Right renal pelvis (tissue), 4 donors: Measurements from ENCODE around the gene TMEM255B. TPM values are rescaled to one million over a fixed set of nuclear protein-coding genes. Genes with fewer than 3 reads are reported as not detected.
"Not testable (repeated sequence)": the region's sequence is repeated elsewhere in the genome, so short reads cannot be mapped to it uniquely, and the experiment has no call there.

Experiments
- DNase-seq, 4 donors: peaks; one replicate each; pipeline ENCODE4 v3.0.0-alpha.2; 2013; ENCODE audit warnings: low read depth in 4 of 4, low spot score in 3 of 4, missing footprints in 1 of 4
- polyA plus RNA-seq, 4 donors: library from polyadenylated mRNA; unstranded; fragments of 120-200 nt; gene quantifications; one replicate each; pipeline ENCODE4 v1.2.1, GENCODE V29; 2013; ENCODE audit not compliant: insufficient read length in 4 of 4

Gene TMEM255B
- polyA plus RNA-seq, 4 donors, result 6.5 to 8.5 (median 7.7) TPM

- no peak for DNase-seq
These were observed 10.7 kb upstream of the TMEM255B start for GRCh38 chr13:113748101-113748861.

DNA sequence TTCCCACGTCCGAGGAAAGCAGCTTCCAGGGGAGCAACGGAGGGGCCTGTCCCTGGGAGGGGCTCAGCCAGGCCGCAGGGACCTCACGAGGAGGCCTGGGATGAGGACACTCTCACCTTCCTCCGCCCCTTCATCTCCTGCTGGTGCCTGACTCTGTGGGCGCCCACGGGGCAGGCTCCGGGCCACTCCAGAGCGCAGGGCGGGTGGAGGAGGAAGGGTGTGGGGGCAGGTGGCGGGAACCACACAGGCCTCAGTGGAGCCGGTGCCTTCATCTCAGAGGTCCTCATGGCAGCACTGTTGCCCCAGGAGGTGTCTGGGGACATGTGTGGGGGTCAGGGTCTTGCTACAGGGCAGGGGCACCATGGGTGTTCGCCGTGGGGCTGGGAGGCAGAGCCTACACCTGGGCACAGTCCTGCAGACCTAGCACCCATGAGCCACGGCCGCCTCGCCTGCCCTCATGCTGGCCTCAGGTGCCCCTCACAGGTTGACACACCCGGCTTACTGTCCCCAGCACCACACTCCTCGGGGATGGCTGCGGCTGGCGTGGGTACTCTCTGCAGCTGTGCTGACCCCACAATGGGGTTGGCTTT, 10.1 kb upstream of the TMEM255B start:
- no peak for DNase-seq

DNA sequence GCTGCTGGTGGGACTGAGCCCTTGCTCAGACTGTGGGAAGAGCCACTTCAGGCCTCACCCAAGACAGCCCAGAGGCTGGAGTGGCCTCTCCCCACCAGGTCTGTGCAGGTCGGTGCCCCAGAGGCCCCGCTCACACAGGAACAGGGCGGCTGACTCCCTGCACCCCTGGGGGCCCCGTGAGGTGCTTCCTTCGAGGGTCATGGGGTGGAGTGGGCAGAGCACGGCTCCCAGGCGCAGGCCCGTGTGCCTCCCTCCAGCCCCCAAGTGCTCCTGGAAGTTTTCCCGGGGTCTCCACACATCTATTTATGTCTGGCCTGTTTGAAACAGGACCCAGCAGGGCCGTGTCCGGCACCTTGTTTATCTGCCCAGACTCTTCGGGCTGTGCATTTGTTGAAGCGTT, 9.5 kb upstream of the TMEM255B start:
- no peak for DNase-seq

DNA sequence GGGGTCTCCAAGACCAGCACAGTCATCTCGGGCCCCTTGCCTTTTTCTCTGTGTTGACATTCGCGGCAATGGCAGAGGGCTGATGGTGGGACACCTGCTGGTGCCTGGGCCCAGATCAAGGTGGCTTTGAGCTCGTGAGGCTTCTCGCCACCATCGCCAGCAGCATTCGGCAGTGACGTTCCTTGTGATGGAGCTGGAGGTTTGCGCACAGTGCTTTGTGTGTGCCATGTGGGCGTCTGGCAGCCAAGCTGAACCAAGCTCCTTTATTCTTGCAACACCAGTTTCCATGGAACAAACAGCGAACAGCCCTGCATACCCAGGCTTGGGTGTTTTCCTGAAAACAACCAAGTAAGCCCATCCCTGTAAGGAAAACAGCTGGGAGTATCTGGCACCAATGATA, 9.1 kb upstream of the TMEM255B start:
- no peak for DNase-seq

- no peak for DNase-seq
These were observed 8.2 kb upstream of the TMEM255B start for GRCh38 chr13:113750554-113751399.

GRCh38 chr13:113751491-113751890, 7.5 kb upstream of the TMEM255B start:
- DNase-seq, result no peak

- DNase-seq, result not testable (repeated sequence)
These were observed 6.6 kb upstream of the TMEM255B start for GRCh38 chr13:113752211-113752986.

DNA sequence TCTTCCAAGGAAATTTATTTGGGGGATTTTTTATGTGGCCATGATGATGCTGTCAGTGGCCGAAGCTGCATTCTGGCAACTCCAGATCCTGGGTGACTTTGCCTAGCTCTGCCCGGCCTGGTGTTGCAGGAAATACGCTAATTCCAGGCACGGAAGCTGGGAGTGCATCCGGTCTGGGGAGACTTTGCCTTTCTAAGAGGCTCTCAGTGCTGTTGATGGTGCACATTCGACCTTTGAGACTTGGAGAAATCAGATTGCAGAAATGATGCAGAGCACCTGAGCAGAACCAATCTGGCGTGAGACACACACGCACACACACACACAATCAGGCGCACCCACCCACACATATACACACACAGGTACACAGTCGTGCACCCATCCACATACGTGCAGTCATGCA, 5.9 kb upstream of the TMEM255B start:
- no peak for DNase-seq

DNA sequence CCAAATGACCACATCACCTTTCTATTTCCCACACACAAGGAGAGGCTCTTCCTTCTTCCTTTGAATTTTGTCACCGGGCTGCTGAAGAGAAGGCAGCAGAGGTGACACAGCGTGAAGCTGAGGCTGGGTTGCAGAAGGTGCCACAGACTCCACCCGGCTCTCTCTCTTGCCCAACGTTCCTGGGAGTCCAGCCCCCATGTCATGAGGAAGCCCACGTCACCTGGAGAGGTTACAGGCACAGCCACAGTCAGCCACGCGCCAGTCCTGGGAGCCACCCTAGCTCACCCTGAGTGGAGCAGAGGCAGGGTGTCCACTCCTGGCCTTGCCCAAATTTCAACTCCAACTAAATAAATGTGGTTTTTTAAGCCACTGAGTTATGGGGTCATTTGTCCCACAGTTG, 4.8 kb upstream of the TMEM255B start:
- DNase-seq, result no peak

- DNase-seq, result no peak
These were observed 4.3 kb upstream of the TMEM255B start for GRCh38 chr13:113754691-113755090.

DNA sequence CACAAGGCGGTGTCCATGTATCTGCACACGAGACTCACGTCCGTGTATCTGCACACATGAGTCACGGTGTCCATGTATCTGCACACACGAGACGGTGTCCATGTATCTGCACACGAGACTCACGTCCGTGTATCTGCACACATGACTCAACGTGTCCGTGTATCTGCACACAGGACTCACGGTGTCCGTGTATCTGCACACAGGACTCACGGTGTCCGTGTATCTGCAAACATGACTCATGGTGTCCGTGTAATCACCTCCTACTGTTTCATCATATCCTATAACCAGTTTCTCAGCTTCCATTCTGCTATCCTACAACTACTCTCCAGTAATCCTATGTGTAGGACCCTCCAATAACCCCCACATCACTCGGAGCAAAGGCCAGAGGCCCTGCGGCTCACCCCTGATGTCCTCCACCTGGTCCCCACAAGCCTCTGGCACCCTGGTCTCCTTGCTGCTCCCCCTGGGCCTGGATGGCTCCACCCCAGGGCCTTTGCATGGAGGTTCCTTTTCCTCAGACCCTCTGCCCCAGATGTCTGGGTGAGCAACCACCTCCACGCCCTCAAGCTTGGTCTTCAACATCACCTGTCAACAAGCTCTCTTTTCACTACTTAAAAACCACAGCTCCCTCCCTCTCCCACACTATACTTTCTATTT, 2.5 kb upstream of the TMEM255B start:
- DNase-seq, result no peak

- DNase-seq, result peak in 1 of 4 donors; percentile 23
These were observed 605 bp downstream of the TMEM255B start for GRCh38 chr13:113759525-113760137.

GRCh38 chr13:113761136-113761535, 2.1 kb downstream of the TMEM255B start:
- DNase-seq, result no peak

DNA sequence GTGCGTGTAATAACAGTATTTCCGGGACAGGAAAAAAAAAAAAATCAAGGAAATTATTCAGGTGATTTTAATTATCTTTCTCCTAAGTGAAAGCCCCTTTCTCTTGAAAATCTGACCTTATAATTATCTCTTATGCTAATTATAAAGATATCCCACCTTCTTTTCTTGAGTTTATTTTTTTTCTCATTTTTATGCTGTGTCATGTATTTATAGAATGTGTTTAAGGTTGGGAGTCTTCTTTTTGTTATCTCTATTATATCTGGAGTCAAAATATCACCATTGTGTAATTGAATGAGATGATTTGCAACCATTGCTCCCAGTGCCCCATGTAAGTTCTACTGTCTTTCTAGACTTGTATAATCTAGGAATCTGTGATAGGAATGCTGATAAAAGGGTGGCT, 3.0 kb downstream of the TMEM255B start:
- DNase-seq, result no peak

- DNase-seq, result no peak
These were observed 3.5 kb downstream of the TMEM255B start for GRCh38 chr13:113762538-113762937.

DNA sequence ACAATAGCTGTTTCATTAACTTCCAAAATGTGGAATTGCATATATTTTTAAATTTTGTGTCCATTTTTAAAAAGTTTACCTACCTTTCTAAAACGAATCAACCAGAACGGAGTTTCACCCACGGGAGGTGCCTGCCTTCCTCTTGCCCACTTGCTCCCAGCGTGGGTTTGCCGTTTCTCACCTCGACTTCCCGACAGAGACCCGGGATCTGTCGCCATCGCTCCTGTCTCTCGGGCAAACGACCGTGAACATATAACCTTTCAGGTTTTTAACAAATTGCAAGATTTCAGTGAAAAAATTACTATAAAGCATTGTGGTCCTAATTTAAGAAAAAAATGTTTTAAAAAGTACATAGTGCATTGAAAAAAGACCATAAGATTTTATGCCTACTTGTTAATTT, 4.2 kb downstream of the TMEM255B start:
- no peak for DNase-seq

- no peak for DNase-seq
These were observed 5.2 kb downstream of the TMEM255B start for GRCh38 chr13:113763961-113764792.

- no peak for DNase-seq
These were observed 6.0 kb downstream of the TMEM255B start for GRCh38 chr13:113764793-113765563.
